OCI-LY1 (cell line): ENCODE results near the gene TPH1.

ENCODE experiments used
- CTCF ChIP-seq: fragments of 200-600 bp; sonication (generic), shearing (Covaris generic); IDR thresholded peaks from 2 replicates; pipeline ENCODE4 v1.5.1; 2017; ENCODE audit warnings: mild to moderate bottlenecking, antibody characterized with exemption, low read length, moderate library complexity, mixed read lengths
- EZH2 ChIP-seq: fragments of 200-600 bp; sonication (generic), shearing (Covaris generic); IDR thresholded peaks from 2 replicates; pipeline ENCODE4 v1.8.0; 2017; ENCODE audit warnings: borderline replicate concordance, mixed run types, mild to moderate bottlenecking, antibody characterized with exemption, low read length, moderate library complexity, mixed read lengths

- TF ChIP-seq EZH2 (no peak), CTCF (no peak)
Measured at GRCh38 chr11:18001191-18001590, 44.9 kb downstream of the TPH1 start.
